SK-N-SH (cell line): ENCODE results near the gene NNT. TPM values are rescaled to one million over a fixed set of nuclear protein-coding genes. Genes with fewer than 3 reads are reported as not detected.

ENCODE experiments used
- CTCF ChIA-PET: fragments of 300-600, 350-600 bp; formaldehyde crosslinking; extraction: SDS; loops from one replicate; lab custom pipeline; 2021; lab: Yijun Ruan, JAX
- POLR2A ChIA-PET: fragments of 350-600 bp; sonication (Branson Sonifier 250); formaldehyde crosslinking; extraction: SDS; loops from one replicate; lab custom pipeline; 2020; ENCODE audit warnings: antibody characterized with exemption, inconsistent platforms; lab: Yijun Ruan, JAX
- DNase-seq: peaks from one replicate; pipeline ENCODE4 v3.0.0; 2012
- H2AFZ ChIP-seq: fragments of 200-600 bp; sonication (generic); 2 replicates; pipeline ENCODE4 v1.8.1; 2016; ENCODE audit warnings: antibody characterized with exemption, mild to moderate bottlenecking, low read depth
- H3F3A ChIP-seq: fragments of 200-600 bp; sonication (generic); replicated peaks from 2 replicates; pipeline ENCODE3; 2016; ENCODE audit warnings: antibody characterized with exemption, mild to moderate bottlenecking; ENCODE audit not compliant: insufficient read depth
- H3K27ac ChIP-seq, 2 experiments: fragments of 200-500 bp in 1 of 2; fragments of 200-600 bp in 1 of 2; sonication (Bioruptor generic) in 1 of 2; sonication (generic), shearing (Covaris generic) in 1 of 2; 2 replicates each; pipeline versions ENCODE4 v1.5.1 to v1.6.1; 2014 to 2016; ENCODE audit warnings: low read depth in 2 of 2, inconsistent platforms in 1 of 2, low read length in 1 of 2, mild to moderate bottlenecking in 1 of 2, mixed read lengths in 1 of 2
- H3K27me3 ChIP-seq: fragments of 200-600 bp; sonication (generic), shearing (Covaris generic); 2 replicates; pipeline ENCODE4 v1.6.1; 2016; ENCODE audit warnings: mixed run types; ENCODE audit not compliant: insufficient read depth
- H3K36me3 ChIP-seq, 2 experiments: fragments of 200-500 bp in 1 of 2; fragments of 200-600 bp in 1 of 2; sonication (Bioruptor generic) in 1 of 2; sonication (generic) in 1 of 2; replicated peaks in 1 of 2; 2 replicates each; pipeline versions ENCODE3 to v1.5.1; 2014 to 2016; ENCODE audit warnings: low read length in 1 of 2, mild to moderate bottlenecking in 1 of 2; ENCODE audit not compliant: insufficient read depth in 2 of 2, control insufficient read depth in 1 of 2
- H3K4me1 ChIP-seq, 2 experiments: fragments of 200-500 bp in 1 of 2; fragments of 200-600 bp in 1 of 2; sonication (Bioruptor generic) in 1 of 2; sonication (generic), shearing (Covaris generic) in 1 of 2; 2 replicates each; pipeline versions ENCODE4 v1.5.1 to v1.6.1; 2014 to 2016; ENCODE audit warnings: low read depth in 1 of 2, low read length in 1 of 2, mixed run types in 1 of 2; ENCODE audit not compliant: insufficient read depth in 2 of 2, control insufficient read depth in 1 of 2
- H3K4me2 ChIP-seq: fragments of 200-600 bp; sonication (generic), shearing (Covaris generic); 2 replicates; pipeline ENCODE4 v1.6.1; 2017; ENCODE audit warnings: mixed run types
- H3K4me3 ChIP-seq, 2 experiments: fragments of 200-500 bp in 1 of 2; fragments of 200-600 bp in 1 of 2; sonication (Bioruptor generic) in 1 of 2; sonication (generic), shearing (Covaris generic) in 1 of 2; 2 replicates each; pipeline versions ENCODE4 v1.5.1 to v1.8.1; 2014 to 2016; ENCODE audit warnings: low read depth in 2 of 2, inconsistent platforms in 1 of 2, low read length in 1 of 2, mild to moderate bottlenecking in 1 of 2, mixed read lengths in 1 of 2, moderate library complexity in 1 of 2
- H3K79me2 ChIP-seq: fragments of 200-600 bp; sonication (generic); 2 replicates; pipeline ENCODE4 v1.8.1; 2017; ENCODE audit warnings: mild to moderate bottlenecking; ENCODE audit not compliant: insufficient read depth
- H3K9ac ChIP-seq: fragments of 200-600 bp; sonication (generic); 2 replicates; pipeline ENCODE4 v1.6.1; 2017; ENCODE audit warnings: mixed run types
- H3K9me2 ChIP-seq: fragments of 200-600 bp; sonication (generic); 2 replicates; pipeline ENCODE4 v1.6.1; 2017; ENCODE audit warnings: mixed run types
- H3K9me3 ChIP-seq: fragments of 200-600 bp; sonication (generic); 2 replicates; pipeline ENCODE4 v1.6.1; 2017; ENCODE audit warnings: mixed run types, mild to moderate bottlenecking, moderate library complexity
- H4K20me1 ChIP-seq: fragments of 200-600 bp; sonication (generic); 2 replicates; pipeline ENCODE4 v1.6.1; 2017; ENCODE audit warnings: mild to moderate bottlenecking, mixed run types; ENCODE audit not compliant: insufficient read depth
- CTCF ChIP-seq: fragments of 200-600 bp; sonication (generic); IDR thresholded peaks from 2 replicates; pipeline ENCODE4 v1.6.1; 2017; ENCODE audit warnings: antibody characterized with exemption, mild to moderate bottlenecking, moderate library complexity
- EP300 ChIP-seq, 2 experiments: IDR thresholded peaks; 2 replicates each; pipeline versions ENCODE4 v1.4.0 to v1.6.1; 2012; ENCODE audit warnings: borderline replicate concordance in 1 of 2, low read depth in 1 of 2, low read length in 1 of 2
- EZH2phosphoT487 ChIP-seq: fragments of 200-600 bp; sonication (generic); IDR thresholded peaks from 2 replicates; pipeline ENCODE4 v1.6.1; 2017; ENCODE audit warnings: low read depth, mixed run types, mild to moderate bottlenecking, antibody characterized with exemption, moderate library complexity, borderline replicate concordance
- FOSL2 ChIP-seq: IDR thresholded peaks from 2 replicates; pipeline ENCODE4 v1.4.0; 2012; ENCODE audit warnings: low read depth, mild to moderate bottlenecking, moderate library complexity, borderline replicate concordance
- FOXM1 ChIP-seq: IDR thresholded peaks from 2 replicates; pipeline ENCODE4 v1.4.0; 2012; ENCODE audit warnings: low read depth, mild to moderate bottlenecking
- IRF3 ChIP-seq: fragments of 150-350 bp; IDR thresholded peaks from 2 replicates; pipeline ENCODE4 v1.6.1; 2016; ENCODE audit warnings: mild to moderate bottlenecking, low read depth, low read length
- JUND ChIP-seq: IDR thresholded peaks from 2 replicates; pipeline ENCODE4 v1.4.0; 2012
- MEF2A ChIP-seq: IDR thresholded peaks from 2 replicates; pipeline ENCODE4 v1.4.0; 2012; ENCODE audit warnings: low read depth, borderline replicate concordance
- NFIC ChIP-seq: IDR thresholded peaks from 2 replicates; pipeline ENCODE4 v1.4.0; 2012; ENCODE audit warnings: borderline replicate concordance
- NRF1 ChIP-seq: IDR thresholded peaks from 2 replicates; pipeline ENCODE4 v1.6.1; 2012; ENCODE audit warnings: low read depth, mild to moderate bottlenecking, low read length
- POLR2AphosphoS5 ChIP-seq: IDR thresholded peaks from 2 replicates; pipeline ENCODE4 v1.6.1; 2012; ENCODE audit warnings: low read depth, low read length
- RCOR1 ChIP-seq: fragments of 150-350 bp; IDR thresholded peaks from 2 replicates; pipeline ENCODE4 v1.6.1; 2017; ENCODE audit warnings: antibody characterized with exemption, low read length
- SIN3A ChIP-seq: IDR thresholded peaks from 2 replicates; pipeline ENCODE4 v1.6.1; 2012; ENCODE audit warnings: low read depth, mild to moderate bottlenecking, low read length, moderate library complexity, borderline replicate concordance
- SMC3 ChIP-seq: IDR thresholded peaks from 2 replicates; pipeline ENCODE4 v1.6.1; 2012; ENCODE audit warnings: low read depth, low read length, improper control_type of control experiment
- TAF1 ChIP-seq: IDR thresholded peaks from 2 replicates; pipeline ENCODE4 v1.6.1; 2012; ENCODE audit warnings: low read depth, mild to moderate bottlenecking, low read length, moderate library complexity, borderline replicate concordance
- TCF12 ChIP-seq: IDR thresholded peaks from 2 replicates; pipeline ENCODE4 v1.4.0; 2012
- TEAD4 ChIP-seq: IDR thresholded peaks from 2 replicates; pipeline ENCODE4 v1.4.0; 2012; ENCODE audit warnings: mild to moderate bottlenecking, borderline replicate concordance; ENCODE audit not compliant: insufficient read depth
- USF2 ChIP-seq: fragments of 150-350 bp; IDR thresholded peaks from 2 replicates; pipeline ENCODE4 v1.6.1; 2017; ENCODE audit warnings: antibody characterized with exemption, low read length, low read depth, borderline replicate concordance
- YY1 ChIP-seq: IDR thresholded peaks from 2 replicates; pipeline ENCODE4 v1.4.0; 2012; ENCODE audit warnings: low read depth, mild to moderate bottlenecking
- WGBS: methylation state at CpG from one replicate; pipeline ENCODE4 v1.1.6; 2017; ENCODE audit warnings: low lambda C conversion rate; 5-methylcytosine and 5-hydroxymethylcytosine counted together
- polyA plus RNA-seq, 3 experiments: library from polyadenylated mRNA; depleted of rRNA; stranded (reverse); fragments of >200 nt; gene quantifications; 2 replicates each; pipeline ENCODE4 v1.2.3, GENCODE V29; 2012

The NNT gene
- polyA plus RNA-seq, 1 of the 3 experiments (the other 2 are of a cell fraction), result 21.9 TPM

GRCh38 chr5:43565043-43565442 is 37.9 kb upstream of the NNT start:
- no peaks in the 10 kb centered on the region for H3K4me1 ChIP-seq
- H3K9me2 ChIP-seq, result no peaks in the 10 kb centered on the region
- no peak overlapping the region for H2AFZ ChIP-seq
- no peak overlapping the region for H3K4me3 ChIP-seq
- H3K4me2 ChIP-seq, result no peak overlapping the region
- H4K20me1 ChIP-seq, result no peaks in the 10 kb centered on the region
- no peaks in the 10 kb centered on the region for H3K9me3 ChIP-seq
- ChIA-PET POLR2A (no interaction called here), CTCF (interaction anchor here (0.6 to 1.5 kb wide), 2 partner anchors 33 to 66 kb away, joined by 3 to 4 read pairs; no protein-coding TSS in a partner anchor)
- H3K27me3 ChIP-seq, result no peaks in the 10 kb centered on the region
- H3K9ac ChIP-seq, result no peak overlapping the region
- no peaks in the 10 kb centered on the region for H3K79me2 ChIP-seq
- WGBS, result 77% methylated on average over 5 of the region's 5 CpGs
- no peaks in the 10 kb centered on the region for H3K36me3 ChIP-seq
- H3F3A ChIP-seq, result no peaks in the 10 kb centered on the region
- TF ChIP-seq MEF2A (no peak), FOXM1 (no peak), YY1 (no peak), CTCF (no peak), NRF1 (no peak), EZH2phosphoT487 (no peak), JUND (no peak), POLR2AphosphoS5 (no peak), USF2 (no peak), NFIC (no peak), IRF3 (no peak), TCF12 (no peak), SMC3 (no peak), TEAD4 (no peak), SIN3A (no peak), EP300 (IDR thresholded peaks at IDR 0.05; ENCODE audit: borderline replicate concordance in 1 of 2, low read depth in 1 of 2, low read length in 1 of 2) (no peak), RCOR1 (no peak), FOSL2 (no peak), TAF1 (no peak)
- no peak for DNase-seq
- H3K27ac ChIP-seq, result no peak overlapping the region
